ENCODE measurements around the gene PHACTR2.

DNA sequence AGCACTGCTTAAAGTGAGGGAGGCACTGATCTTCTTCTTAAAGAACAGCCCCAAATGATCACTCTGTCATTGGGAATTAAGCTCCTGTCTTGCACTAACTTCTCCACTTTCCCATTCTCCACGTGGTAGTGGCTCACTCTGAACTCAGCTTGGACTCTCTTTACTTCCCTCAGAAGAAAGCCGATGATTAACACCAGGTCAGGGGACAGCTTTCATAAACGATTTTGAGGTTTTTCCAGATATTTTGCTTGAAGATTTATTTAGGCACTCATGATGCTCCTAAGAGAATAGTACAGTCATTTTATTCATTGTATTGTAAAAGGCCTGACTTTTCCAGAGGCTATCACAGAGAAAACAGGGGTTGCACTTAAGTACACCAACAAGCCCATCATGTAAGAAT is 84.4 kb downstream of the PHACTR2 start:
- TF ChIP-seq, protein P1, sequence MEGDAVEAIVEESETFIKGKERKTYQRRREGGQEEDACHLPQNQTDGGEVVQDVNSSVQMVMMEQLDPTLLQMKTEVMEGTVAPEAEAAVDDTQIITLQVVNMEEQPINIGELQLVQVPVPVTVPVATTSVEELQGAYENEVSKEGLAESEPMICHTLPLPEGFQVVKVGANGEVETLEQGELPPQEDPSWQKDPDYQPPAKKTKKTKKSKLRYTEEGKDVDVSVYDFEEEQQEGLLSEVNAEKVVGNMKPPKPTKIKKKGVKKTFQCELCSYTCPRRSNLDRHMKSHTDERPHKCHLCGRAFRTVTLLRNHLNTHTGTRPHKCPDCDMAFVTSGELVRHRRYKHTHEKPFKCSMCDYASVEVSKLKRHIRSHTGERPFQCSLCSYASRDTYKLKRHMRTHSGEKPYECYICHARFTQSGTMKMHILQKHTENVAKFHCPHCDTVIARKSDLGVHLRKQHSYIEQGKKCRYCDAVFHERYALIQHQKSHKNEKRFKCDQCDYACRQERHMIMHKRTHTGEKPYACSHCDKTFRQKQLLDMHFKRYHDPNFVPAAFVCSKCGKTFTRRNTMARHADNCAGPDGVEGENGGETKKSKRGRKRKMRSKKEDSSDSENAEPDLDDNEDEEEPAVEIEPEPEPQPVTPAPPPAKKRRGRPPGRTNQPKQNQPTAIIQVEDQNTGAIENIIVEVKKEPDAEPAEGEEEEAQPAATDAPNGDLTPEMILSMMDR (IDR thresholded peaks at IDR 0.05) = no peak
- TF ChIP-seq POLR2A (IDR thresholded peaks at IDR 0.05) = no peak

All from ovary (tissue), 3 donors.